Stimulated activated CD4-positive, alpha-beta T cell treated with anti-CD3 and anti-CD28 coated beads, Interleukin-2, amount 100 ng/mL, for 24 hours (primary cell): ENCODE measurements around the gene RELB.

Source experiments
- DNase-seq, 2 donors: peaks; one replicate each; pipeline ENCODE4 v3.0.0-alpha.2; 2020

Gene RELB

GRCh38 chr19:45086480-45086879 is 85.2 kb downstream of the RELB start:
- DNase-seq, result no peak

- peak in 1 of 2 donors; percentile 47 for DNase-seq
Measured at GRCh38 chr19:45087531-45087930, 86.3 kb downstream of the RELB start.
